ENCODE data around the gene OCLN. TPM values are rescaled to one million over a fixed set of nuclear protein-coding genes. Genes with fewer than 3 reads are reported as not detected.

OCLN gene
- total and polyA plus RNA-seq, 2 experiments from 2014 or later, result 14.3 to 61.6 TPM

- H3K4me1 Mint-ChIP-seq, result peaks cover 34% of the 10 kb centered on the region
- peaks cover 39% of the 10 kb centered on the region for H3K4me1 ChIP-seq (ENCODE audit: insufficient read depth)
- no peak overlapping the region for H3K4me3 Mint-ChIP-seq
- peaks cover 13% of the 10 kb centered on the region for H3K27me3 Mint-ChIP-seq (ENCODE audit: insufficient read depth, low read depth, poor library complexity)
- H3K27me3 ChIP-seq (ENCODE audit: insufficient read depth), result 0 out of 2 replicates have a peak, but pooled peaks cover under 1% of the 10 kb centered on the region
- H4K20me1 ChIP-seq (replicated peaks; ENCODE audit: insufficient read depth), result peaks cover 27% of the 10 kb centered on the region
- TF ChIP-seq POLR2AphosphoS5 (IDR thresholded peaks at IDR 0.05; ENCODE audit: low read depth), result no peak
- no peak for TF ChIP-seq CTCF (conservative IDR thresholded peaks at IDR 0.05; ENCODE audit: low read depth in 2 of 2)
- no peak for TF ChIP-seq ZNF114 (CRISPR knock-in tag; IDR thresholded peaks at IDR 0.05)
- TF ChIP-seq ZNF462 (CRISPR knock-in tag; IDR thresholded peaks at IDR 0.05), result no peak
- TF ChIP-seq EZH2 (IDR thresholded peaks at IDR 0.05; ENCODE audit: low read depth, unreplicated experiment), result no peak
- TF ChIP-seq EZH2phosphoT487 (IDR thresholded peaks at IDR 0.05; ENCODE audit: unreplicated experiment), result no peak
- TF ChIP-seq ZNF331 (CRISPR knock-in tag; IDR thresholded peaks at IDR 0.05; ENCODE audit: low read depth), result no peak
- TF ChIP-seq JUNB (IDR thresholded peaks at IDR 0.05; ENCODE audit: unreplicated experiment), result no peak
- no peak overlapping the region for H3K4me3 ChIP-seq
- H3K27ac Mint-ChIP-seq, result no peak overlapping the region; the same call in 1 of the 2 replicates
- peaks cover 1% of the 10 kb centered on the region; the same call in 1 of the 2 replicates for H3F3A ChIP-seq (replicated peaks; ENCODE audit: low read depth)
- H3K36me3 ChIP-seq (ENCODE audit: insufficient read depth), result no peaks in the 10 kb centered on the region
- ATAC-seq (no peak), DNase-seq (ENCODE audit: low spot score) (no peak)
- no peaks in the 10 kb centered on the region for H3K9me2 ChIP-seq (ENCODE audit: insufficient read depth)
- H3K79me2 ChIP-seq (replicated peaks; ENCODE audit: insufficient read depth), result peaks cover 84% of the 10 kb centered on the region
- H2AFZ ChIP-seq, result no peak overlapping the region
- no peaks in the 10 kb centered on the region for H3K9me3 Mint-ChIP-seq
- peak overlapping the region; percentile 57; the same call in 1 of the 2 replicates for H3K4me2 ChIP-seq
- H3K27ac ChIP-seq (ENCODE audit: low read depth), result peak overlapping the region; percentile 73; the same call in 1 of the 2 replicates
- H3K36me3 Mint-ChIP-seq (ENCODE audit: low read depth), result 0 out of 3 replicates have a peak, but pooled peaks cover 3% of the 10 kb centered on the region
Observed at GRCh38 chr5:69497006-69497520, 4.5 kb downstream of the OCLN start.

Measured in GM23338 (cell line).